ENCODE data around the gene SRRM5.
"Not testable (repeated sequence)": the region's sequence is repeated elsewhere in the genome, so short reads cannot be mapped to it uniquely, and the experiment has no call there.

The SRRM5 gene

DNA sequence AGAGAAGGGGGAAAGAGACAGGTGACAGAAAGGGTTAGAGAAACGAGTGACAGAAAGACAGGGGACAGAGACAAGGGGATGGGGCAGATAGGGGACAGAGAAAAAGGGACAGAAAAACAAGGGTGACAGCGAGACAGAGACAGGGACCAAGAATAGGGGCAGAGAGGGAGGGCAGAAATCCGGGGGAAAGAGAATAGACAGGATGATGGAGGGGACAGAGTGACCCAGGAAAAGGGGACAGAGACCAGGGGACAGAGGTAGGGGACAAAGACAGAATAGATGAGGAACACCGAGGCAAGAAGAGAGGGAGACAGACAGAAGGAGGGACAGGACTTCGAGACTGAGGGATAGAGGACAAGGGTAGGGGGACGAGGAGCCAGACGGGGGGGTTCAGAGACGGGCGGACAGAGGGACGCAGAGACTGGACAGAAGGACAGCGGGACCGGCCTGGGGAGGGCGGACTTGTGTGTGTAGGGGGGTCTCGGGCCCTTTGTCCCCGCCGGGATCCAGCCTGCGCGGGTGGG lies 27.2 kb downstream of the SRRM5 start:
- Histone ChIP-seq H3K4me3 (ENCODE audit: low read length) (peak overlapping the region; percentile 91), H3K36me3 (ENCODE audit: insufficient read depth, low read length) (no peaks in the 10 kb centered on the region), H3K4me1 (ENCODE audit: insufficient read depth, low read length) (peaks cover 50% of the 10 kb centered on the region), H3K9me3 (ENCODE audit: low read length) (no peaks in the 10 kb centered on the region), H2AFZ (ENCODE audit: low read depth, low read length) (no peak overlapping the region), H3K27me3 (ENCODE audit: insufficient read depth, low read length) (no peaks in the 10 kb centered on the region)

GRCh38 chr19:43639519-43640423 lies 27.9 kb downstream of the SRRM5 start, which contains the start of gene CADM4:
Gene CADM4 (minus strand): TSS chr19:43639850. CDS start chr19:43639790, 60 bp downstream.
- H3K4me3 ChIP-seq (ENCODE audit: low read length), result peak within 1 kb of the TSS; percentile 92
- peak within 1 kb of the TSS; percentile 86 for H2AFZ ChIP-seq (ENCODE audit: low read depth, low read length)
- peaks cover 44% of the 10 kb centered on the region for H3K4me1 ChIP-seq (ENCODE audit: insufficient read depth, low read length)
- H3K9me3 ChIP-seq (ENCODE audit: low read length), result no peaks in the 10 kb centered on the region
- no peaks in the 10 kb centered on the region for H3K27me3 ChIP-seq (ENCODE audit: insufficient read depth, low read length)
- no peaks in the 10 kb centered on the region for H3K36me3 ChIP-seq (ENCODE audit: insufficient read depth, low read length)

DNA sequence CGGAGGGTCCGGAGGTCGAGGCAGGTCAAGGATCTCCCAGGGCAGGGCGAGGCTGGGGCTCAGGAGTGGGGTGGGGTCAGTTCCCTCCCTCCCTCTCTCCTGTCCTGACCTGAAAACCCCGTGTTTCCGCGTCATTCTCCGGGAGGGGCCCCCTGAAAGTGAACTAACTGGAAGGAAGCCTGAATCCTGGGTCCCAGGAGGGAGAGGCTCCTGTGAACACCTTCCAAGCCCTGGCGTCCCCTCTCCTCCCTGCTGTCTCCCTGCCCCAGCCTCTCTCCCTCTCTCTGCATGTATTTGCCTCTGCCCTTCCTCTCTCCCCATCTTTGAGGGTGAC lies 28.5 kb downstream of the SRRM5 start:
- H3K9me3 ChIP-seq (ENCODE audit: low read length), result no peaks in the 10 kb centered on the region
- peak overlapping the region; percentile 86 for H2AFZ ChIP-seq (ENCODE audit: low read depth, low read length)
- peaks cover 38% of the 10 kb centered on the region for H3K4me1 ChIP-seq (ENCODE audit: insufficient read depth, low read length)
- H3K36me3 ChIP-seq (ENCODE audit: insufficient read depth, low read length), result no peaks in the 10 kb centered on the region
- no peaks in the 10 kb centered on the region for H3K27me3 ChIP-seq (ENCODE audit: insufficient read depth, low read length)
- peak overlapping the region; percentile 92 for H3K4me3 ChIP-seq (ENCODE audit: low read length)

- Histone ChIP-seq H2AFZ (ENCODE audit: low read depth, low read length) (no peak overlapping the region), H3K4me3 (ENCODE audit: low read length) (no peak overlapping the region), H3K27me3 (ENCODE audit: insufficient read depth, low read length) (no peaks in the 10 kb centered on the region), H3K4me1 (ENCODE audit: insufficient read depth, low read length) (peaks cover 30% of the 10 kb centered on the region), H3K36me3 (ENCODE audit: insufficient read depth, low read length) (no peaks in the 10 kb centered on the region), H3K9me3 (ENCODE audit: low read length) (no peaks in the 10 kb centered on the region)
Measured at GRCh38 chr19:43641333-43641732, 29.4 kb downstream of the SRRM5 start.

DNA sequence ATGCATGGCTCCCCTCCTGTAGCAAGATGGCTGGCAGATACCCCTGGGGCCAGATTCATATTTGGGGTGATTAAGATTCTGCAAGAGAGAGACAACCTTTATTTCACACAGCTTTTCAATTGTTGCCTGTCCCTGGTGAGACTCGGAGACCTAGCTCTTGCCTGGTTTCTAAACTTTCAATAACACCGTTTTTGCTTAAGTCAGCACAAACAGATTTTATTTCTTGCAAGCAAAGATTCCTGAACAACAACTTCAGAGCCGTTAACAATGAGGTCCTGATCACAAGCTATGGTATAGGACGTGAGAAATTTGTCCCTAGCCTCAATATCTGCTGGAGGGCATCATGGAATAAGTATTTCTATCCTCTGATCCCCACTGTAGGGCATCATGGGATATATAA lies 30.6 kb downstream of the SRRM5 start:
- Histone ChIP-seq H3K4me3 (ENCODE audit: low read length) (no peak overlapping the region), H2AFZ (ENCODE audit: low read depth, low read length) (no peak overlapping the region), H3K27me3 (ENCODE audit: insufficient read depth, low read length) (no peaks in the 10 kb centered on the region), H3K36me3 (ENCODE audit: insufficient read depth, low read length) (no peaks in the 10 kb centered on the region), H3K4me1 (ENCODE audit: insufficient read depth, low read length) (peaks cover 20% of the 10 kb centered on the region), H3K9me3 (ENCODE audit: low read length) (no peaks in the 10 kb centered on the region)

DNA sequence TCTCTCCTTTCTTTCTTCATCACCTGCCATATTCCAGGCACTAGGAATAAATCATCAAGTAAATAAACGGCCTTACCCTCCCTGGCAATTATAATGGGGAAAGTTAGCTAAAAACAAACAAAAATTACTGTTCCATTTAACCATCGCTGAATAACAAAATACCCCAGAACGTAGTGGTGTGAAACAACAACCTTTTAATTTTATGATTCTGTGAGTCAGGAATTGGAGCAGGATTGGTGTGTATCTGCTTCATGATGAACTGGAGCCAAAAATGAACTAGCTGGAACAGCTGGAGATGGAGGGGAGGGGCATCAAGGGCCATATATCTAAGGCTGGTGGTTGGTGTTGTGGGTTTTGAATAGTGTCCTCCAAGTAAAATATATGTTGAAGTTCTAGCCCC lies 31.4 kb downstream of the SRRM5 start:
- H3K4me1 ChIP-seq (ENCODE audit: insufficient read depth, low read length), result peaks cover 15% of the 10 kb centered on the region
- no peak overlapping the region for H2AFZ ChIP-seq (ENCODE audit: low read depth, low read length)
- H3K9me3 ChIP-seq (ENCODE audit: low read length), result no peaks in the 10 kb centered on the region
- H3K36me3 ChIP-seq (ENCODE audit: insufficient read depth, low read length), result no peaks in the 10 kb centered on the region
- H3K4me3 ChIP-seq (ENCODE audit: low read length), result no peak overlapping the region
- H3K27me3 ChIP-seq (ENCODE audit: insufficient read depth, low read length), result no peaks in the 10 kb centered on the region

- Histone ChIP-seq H3K4me3 (ENCODE audit: low read length) (no peak overlapping the region), H3K4me1 (ENCODE audit: insufficient read depth, low read length) (peaks cover 7% of the 10 kb centered on the region), H3K36me3 (ENCODE audit: insufficient read depth, low read length) (no peaks in the 10 kb centered on the region), H2AFZ (ENCODE audit: low read depth, low read length) (no peak overlapping the region), H3K27me3 (ENCODE audit: insufficient read depth, low read length) (no peaks in the 10 kb centered on the region), H3K9me3 (ENCODE audit: low read length) (no peaks in the 10 kb centered on the region)
Measured at GRCh38 chr19:43644181-43644580, 32.3 kb downstream of the SRRM5 start.

- no peak overlapping the region for H2AFZ ChIP-seq (ENCODE audit: low read depth, low read length)
- H3K9me3 ChIP-seq (ENCODE audit: low read length), result no peaks in the 10 kb centered on the region
- H3K4me3 ChIP-seq (ENCODE audit: low read length), result no peak overlapping the region
- H3K4me1 ChIP-seq (ENCODE audit: insufficient read depth, low read length), result no peaks in the 10 kb centered on the region
- H3K27me3 ChIP-seq (ENCODE audit: insufficient read depth, low read length), result no peaks in the 10 kb centered on the region
- no peaks in the 10 kb centered on the region for H3K36me3 ChIP-seq (ENCODE audit: insufficient read depth, low read length)
Measured at GRCh38 chr19:43648633-43649032, 36.7 kb downstream of the SRRM5 start.

- Histone ChIP-seq H3K4me1 (ENCODE audit: insufficient read depth, low read length) (no peaks in the 10 kb centered on the region), H2AFZ (ENCODE audit: low read depth, low read length) (no peak overlapping the region), H3K36me3 (ENCODE audit: insufficient read depth, low read length) (no peaks in the 10 kb centered on the region), H3K27me3 (ENCODE audit: insufficient read depth, low read length) (no peaks in the 10 kb centered on the region), H3K4me3 (ENCODE audit: low read length) (no peak overlapping the region), H3K9me3 (ENCODE audit: low read length) (no peaks in the 10 kb centered on the region)
Measured at GRCh38 chr19:43649514-43649913, 37.6 kb downstream of the SRRM5 start.

- H3K9me3 ChIP-seq (ENCODE audit: low read length); H3K36me3 ChIP-seq (ENCODE audit: insufficient read depth, low read length); H3K4me1 ChIP-seq (ENCODE audit: insufficient read depth, low read length); H3K27me3 ChIP-seq (ENCODE audit: insufficient read depth, low read length); H3K4me3 ChIP-seq (ENCODE audit: low read length); H2AFZ ChIP-seq (ENCODE audit: low read depth, low read length): not testable (repeated sequence)
Measured at GRCh38 chr19:43650276-43650675, 38.4 kb downstream of the SRRM5 start.

DNA sequence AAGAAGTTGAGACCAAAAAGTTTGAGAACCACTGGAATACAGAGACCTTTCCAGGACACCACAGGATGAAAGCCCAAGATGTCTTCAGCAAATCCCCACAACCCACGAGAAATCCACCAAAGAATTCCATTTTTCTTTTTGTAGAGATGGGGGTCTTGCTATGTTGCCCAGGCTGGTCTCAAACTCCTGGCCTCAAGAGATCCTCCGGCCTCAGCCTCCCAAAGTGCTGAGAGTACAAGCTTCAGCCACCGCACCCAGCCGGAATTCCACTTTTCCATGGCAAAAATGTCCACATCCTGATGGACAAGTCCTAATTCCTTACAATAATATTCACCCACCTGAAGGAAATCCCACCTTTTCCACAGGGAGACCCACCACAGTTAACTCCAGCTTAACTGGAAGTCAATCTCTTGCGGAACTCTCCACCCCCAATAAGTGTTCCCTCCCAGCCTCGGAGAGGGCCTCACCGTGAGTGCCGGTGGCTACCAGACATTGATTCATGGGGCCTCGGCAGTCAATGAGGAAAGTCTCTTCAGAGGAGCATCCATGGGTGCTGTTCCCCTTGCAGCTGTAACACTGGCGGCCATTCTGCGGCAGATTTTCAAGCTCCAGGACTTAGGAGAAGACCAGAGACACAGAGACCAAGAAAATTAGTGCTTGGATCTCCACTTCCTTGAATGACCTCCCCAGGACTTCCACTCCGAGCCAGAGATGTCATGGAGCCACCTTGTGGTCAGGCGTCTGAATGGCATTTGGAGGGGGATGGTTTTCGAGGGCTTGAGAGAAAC lies 40.1 kb downstream of the SRRM5 start:
- H3K9me3 ChIP-seq (ENCODE audit: low read length), result no peaks in the 10 kb centered on the region
- no peak overlapping the region for H3K4me3 ChIP-seq (ENCODE audit: low read length)
- no peaks in the 10 kb centered on the region for H3K4me1 ChIP-seq (ENCODE audit: insufficient read depth, low read length)
- no peaks in the 10 kb centered on the region for H3K27me3 ChIP-seq (ENCODE audit: insufficient read depth, low read length)
- H3K36me3 ChIP-seq (ENCODE audit: insufficient read depth, low read length), result no peaks in the 10 kb centered on the region
- peak overlapping the region; percentile 52 for H2AFZ ChIP-seq (ENCODE audit: low read depth, low read length)

GRCh38 chr19:43652546-43652874 lies 40.6 kb downstream of the SRRM5 start:
- H2AFZ ChIP-seq (ENCODE audit: low read depth, low read length), result no peak overlapping the region
- H3K4me3 ChIP-seq (ENCODE audit: low read length), result no peak overlapping the region
- H3K4me1 ChIP-seq (ENCODE audit: insufficient read depth, low read length), result no peaks in the 10 kb centered on the region
- no peaks in the 10 kb centered on the region for H3K9me3 ChIP-seq (ENCODE audit: low read length)
- no peaks in the 10 kb centered on the region for H3K27me3 ChIP-seq (ENCODE audit: insufficient read depth, low read length)
- no peaks in the 10 kb centered on the region for H3K36me3 ChIP-seq (ENCODE audit: insufficient read depth, low read length)

DNA sequence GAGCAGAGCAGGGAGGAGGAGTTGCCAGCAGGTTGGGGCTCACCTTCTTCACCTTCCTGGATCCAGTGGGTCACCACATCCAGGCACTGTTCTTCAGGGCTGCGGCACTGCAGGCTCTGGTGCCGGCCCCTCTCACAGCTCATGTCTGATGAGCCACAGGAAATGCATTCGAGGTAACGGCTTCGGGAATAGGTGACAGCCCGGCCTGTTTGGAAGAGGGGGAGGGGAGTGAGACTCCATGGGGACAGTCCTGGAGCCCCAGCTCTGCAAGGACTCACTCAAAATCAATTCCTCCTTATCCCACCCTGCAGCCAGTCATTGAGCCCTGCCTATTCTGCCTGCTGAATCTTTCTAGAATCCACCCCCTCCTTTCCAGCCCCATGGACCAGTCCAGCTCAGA lies 44.5 kb downstream of the SRRM5 start:
- H3K27me3 ChIP-seq (ENCODE audit: insufficient read depth, low read length), result no peaks in the 10 kb centered on the region
- no peak overlapping the region for H2AFZ ChIP-seq (ENCODE audit: low read depth, low read length)
- no peaks in the 10 kb centered on the region for H3K4me1 ChIP-seq (ENCODE audit: insufficient read depth, low read length)
- H3K4me3 ChIP-seq (ENCODE audit: low read length), result no peak overlapping the region
- H3K36me3 ChIP-seq (ENCODE audit: insufficient read depth, low read length), result no peaks in the 10 kb centered on the region
- no peaks in the 10 kb centered on the region for H3K9me3 ChIP-seq (ENCODE audit: low read length)
